SK-N-SH treated with all-trans-retinoic acid at 6 μM for 48 hours (cell line): Measurements from ENCODE around the gene AK1.

Source experiments
- ATAC-seq: fragments of 200-7000 bp; cut with Tn5 transposase; 3 replicates; pipeline ENCODE4 v1.9.1; 2020; ENCODE audit warnings: mild to moderate bottlenecking, moderate library complexity
- ARNTL ChIP-seq: fragments of 450-650 bp; formaldehyde crosslinking; IDR thresholded peaks from 2 replicates; pipeline ENCODE4 v1.5.0; 2020; ENCODE audit warnings: low read depth, mild to moderate bottlenecking, moderate library complexity, borderline replicate concordance
- CREB5 ChIP-seq: fragments of 250-450 bp; sonication (Bioruptor Pico); IDR thresholded peaks from 2 replicates; pipeline ENCODE4 v1.5.1; 2020; ENCODE audit warnings: low read depth, mild to moderate bottlenecking, moderate library complexity
- CSDC2 ChIP-seq: fragments of 250-450 bp; sonication (Bioruptor Pico); IDR thresholded peaks from 2 replicates; pipeline ENCODE4 v1.5.0; 2020; ENCODE audit warnings: mild to moderate bottlenecking, moderate library complexity
- CSRNP3 ChIP-seq: fragments of 250-450 bp; sonication (Bioruptor Pico); IDR thresholded peaks from 2 replicates; pipeline ENCODE4 v1.5.1; 2021; ENCODE audit warnings: mild to moderate bottlenecking, moderate library complexity
- ESRRG ChIP-seq: fragments of 250-450 bp; sonication (Bioruptor Pico); IDR thresholded peaks from 2 replicates; pipeline ENCODE4 v1.6.1; 2021; ENCODE audit warnings: mild to moderate bottlenecking
- GLIS3 ChIP-seq: fragments of 250-450 bp; sonication (Bioruptor Pico); IDR thresholded peaks from 2 replicates; pipeline ENCODE4 v1.5.0; 2020; ENCODE audit warnings: mild to moderate bottlenecking, moderate library complexity
- ISL1 ChIP-seq: fragments of 250-450 bp; sonication (Bioruptor Pico); IDR thresholded peaks from 2 replicates; pipeline ENCODE4 v2.1.2; 2022; ENCODE audit warnings: mild to moderate bottlenecking, moderate library complexity
- OSR1 ChIP-seq: fragments of 250-450 bp; sonication (Bioruptor Pico); IDR thresholded peaks from 2 replicates; pipeline ENCODE4 v1.8.0; 2022; ENCODE audit warnings: moderate library complexity, mild to moderate bottlenecking, inconsistent platforms
- PATZ1 ChIP-seq: fragments of 250-450 bp; sonication (Bioruptor Pico); IDR thresholded peaks from 2 replicates; pipeline ENCODE4 v1.8.0; 2020; ENCODE audit warnings: mild to moderate bottlenecking, moderate library complexity, borderline replicate concordance
- POU6F1 ChIP-seq: fragments of 250-450 bp; sonication (Bioruptor Pico); IDR thresholded peaks from 2 replicates; pipeline ENCODE4 v1.8.0; 2021; ENCODE audit warnings: low read depth, mild to moderate bottlenecking, moderate library complexity, borderline replicate concordance
- PPARA ChIP-seq: fragments of 250-450 bp; sonication (Bioruptor Pico); IDR thresholded peaks from 2 replicates; pipeline ENCODE4 v1.5.0; 2020; ENCODE audit warnings: mild to moderate bottlenecking, borderline replicate concordance
- RARB ChIP-seq: fragments of 250-450 bp; sonication (Bioruptor Pico); IDR thresholded peaks from 2 replicates; pipeline ENCODE4 v1.8.0; 2021; ENCODE audit warnings: mild to moderate bottlenecking, moderate library complexity
- SNAI2 ChIP-seq: fragments of 250-450 bp; sonication (Bioruptor Pico); IDR thresholded peaks from 2 replicates; pipeline ENCODE4 v1.5.0; 2020; ENCODE audit warnings: mild to moderate bottlenecking, moderate library complexity
- TCF4 ChIP-seq: fragments of 250-450 bp; sonication (Bioruptor Pico); IDR thresholded peaks from 2 replicates; pipeline ENCODE4 v1.8.0; 2021; ENCODE audit warnings: mild to moderate bottlenecking, moderate library complexity, borderline replicate concordance
- TOX ChIP-seq: fragments of 250-450 bp; sonication (Bioruptor Pico); IDR thresholded peaks from 2 replicates; pipeline ENCODE4 v1.8.0; 2021; ENCODE audit warnings: mild to moderate bottlenecking, moderate library complexity, borderline replicate concordance
- TSHZ2 ChIP-seq: fragments of 250-450 bp; sonication (Bioruptor Pico); IDR thresholded peaks from 2 replicates; pipeline ENCODE4 v1.5.0; 2020; ENCODE audit warnings: mild to moderate bottlenecking, moderate library complexity
- ZFP3 ChIP-seq: fragments of 250-450 bp; sonication (Bioruptor Pico); IDR thresholded peaks from 2 replicates; pipeline ENCODE4 v1.5.0; 2020; ENCODE audit warnings: mild to moderate bottlenecking, moderate library complexity
- ZFP30 ChIP-seq: fragments of 450-650 bp; formaldehyde crosslinking; IDR thresholded peaks from 2 replicates; pipeline ENCODE4 v1.5.0; 2022; ENCODE audit warnings: mild to moderate bottlenecking, moderate library complexity
- ZNF565 ChIP-seq: fragments of 450-650 bp; formaldehyde crosslinking; conservative IDR thresholded peaks from 2 replicates; pipeline ENCODE4 v1.5.0; 2020; ENCODE audit warnings: low read depth, mild to moderate bottlenecking, moderate library complexity
- ZNF70 ChIP-seq: fragments of 450-650 bp; formaldehyde crosslinking; IDR thresholded peaks from 2 replicates; pipeline ENCODE4 v1.5.0; 2020; ENCODE audit warnings: mild to moderate bottlenecking, moderate library complexity
- ZNF8 ChIP-seq: fragments of 450-650 bp; formaldehyde crosslinking; IDR thresholded peaks from 2 replicates; pipeline ENCODE4 v1.5.0; 2020; ENCODE audit warnings: mild to moderate bottlenecking, moderate library complexity

The AK1 gene

GRCh38 chr9:127818574-127818973 lies 58.9 kb downstream of the AK1 start:
- no peak for ATAC-seq

GRCh38 chr9:127817881-127818434 lies 59.5 kb downstream of the AK1 start:
- TF ChIP-seq PATZ1 = no peak
- TF ChIP-seq TSHZ2 (CRISPR knock-in tag) = peak; percentile 25; the same call in 1 of the 2 replicates
- TF ChIP-seq CSRNP3 (CRISPR knock-in tag) = no peak
- no peak for TF ChIP-seq PPARA (CRISPR knock-in tag)
- peak; percentile 26; the same call in 2 of the 3 replicates for ATAC-seq

More at GRCh38 chr9:127818574-127818973, 58.9 kb downstream of the AK1 start:
- TF ChIP-seq SNAI2 (CRISPR knock-in tag) (no peak), PATZ1 (no peak), CSDC2 (CRISPR knock-in tag) (no peak), POU6F1 (CRISPR knock-in tag) (no peak), ISL1 (CRISPR knock-in tag) (no peak), OSR1 (no peak), ZFP30 (CRISPR knock-in tag) (no peak), ARNTL (no peak), TOX (CRISPR knock-in tag) (no peak), CREB5 (CRISPR knock-in tag) (no peak), TCF4 (no peak), ZNF565 (no peak), ZNF8 (no peak), ESRRG (CRISPR knock-in tag) (no peak), GLIS3 (CRISPR knock-in tag) (no peak), ZNF70 (CRISPR knock-in tag) (no peak), RARB (CRISPR knock-in tag) (no peak), ZFP3 (CRISPR knock-in tag) (no peak)
- TF ChIP-seq, all 23 proteins: peak for 0
